Choroid plexus epithelial cell (primary cell): ENCODE measurements around the gene MEF2A.

Experiments used
- DNase-seq: peaks from one replicate; pipeline ENCODE4 v3.0.0-alpha.2; 2010; ENCODE audit warnings: low read depth
- H3K4me3 ChIP-seq: 2 replicates; pipeline ENCODE4 v1.5.1; 2011; ENCODE audit warnings: low read depth, mild to moderate bottlenecking, control low read depth, low read length, moderate library complexity
- TF ChIP-seq, protein P1 (sequence below): conservative IDR thresholded peaks from 2 replicates; pipeline ENCODE4 v1.5.1; 2011; ENCODE audit warnings: low read depth, mild to moderate bottlenecking, control low read depth, inconsistent platforms, low read length, moderate library complexity

Gene MEF2A

DNA sequence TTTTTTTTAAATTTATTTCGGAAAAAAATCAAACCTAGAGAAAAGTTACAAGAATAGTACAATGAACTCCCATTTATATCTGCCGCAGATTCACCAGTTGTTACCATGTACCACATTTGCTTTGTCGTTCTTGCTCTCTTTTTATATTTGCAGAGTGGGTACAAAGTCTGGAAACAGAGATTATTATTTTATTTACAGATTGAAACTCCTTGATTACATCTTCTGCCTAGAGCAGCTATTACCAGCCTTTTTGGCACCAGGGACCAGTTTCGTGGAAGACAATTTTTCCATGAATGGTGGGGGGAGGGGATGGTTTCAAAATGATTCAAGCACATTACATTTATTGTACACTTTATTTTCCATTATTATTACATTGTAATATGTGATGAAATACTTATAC is 8.3 kb downstream of the MEF2A start:
- H3K4me3 ChIP-seq, result no peak overlapping the region
- DNase-seq, result no peak
- TF ChIP-seq, protein P1, sequence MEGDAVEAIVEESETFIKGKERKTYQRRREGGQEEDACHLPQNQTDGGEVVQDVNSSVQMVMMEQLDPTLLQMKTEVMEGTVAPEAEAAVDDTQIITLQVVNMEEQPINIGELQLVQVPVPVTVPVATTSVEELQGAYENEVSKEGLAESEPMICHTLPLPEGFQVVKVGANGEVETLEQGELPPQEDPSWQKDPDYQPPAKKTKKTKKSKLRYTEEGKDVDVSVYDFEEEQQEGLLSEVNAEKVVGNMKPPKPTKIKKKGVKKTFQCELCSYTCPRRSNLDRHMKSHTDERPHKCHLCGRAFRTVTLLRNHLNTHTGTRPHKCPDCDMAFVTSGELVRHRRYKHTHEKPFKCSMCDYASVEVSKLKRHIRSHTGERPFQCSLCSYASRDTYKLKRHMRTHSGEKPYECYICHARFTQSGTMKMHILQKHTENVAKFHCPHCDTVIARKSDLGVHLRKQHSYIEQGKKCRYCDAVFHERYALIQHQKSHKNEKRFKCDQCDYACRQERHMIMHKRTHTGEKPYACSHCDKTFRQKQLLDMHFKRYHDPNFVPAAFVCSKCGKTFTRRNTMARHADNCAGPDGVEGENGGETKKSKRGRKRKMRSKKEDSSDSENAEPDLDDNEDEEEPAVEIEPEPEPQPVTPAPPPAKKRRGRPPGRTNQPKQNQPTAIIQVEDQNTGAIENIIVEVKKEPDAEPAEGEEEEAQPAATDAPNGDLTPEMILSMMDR, result no peak

DNA sequence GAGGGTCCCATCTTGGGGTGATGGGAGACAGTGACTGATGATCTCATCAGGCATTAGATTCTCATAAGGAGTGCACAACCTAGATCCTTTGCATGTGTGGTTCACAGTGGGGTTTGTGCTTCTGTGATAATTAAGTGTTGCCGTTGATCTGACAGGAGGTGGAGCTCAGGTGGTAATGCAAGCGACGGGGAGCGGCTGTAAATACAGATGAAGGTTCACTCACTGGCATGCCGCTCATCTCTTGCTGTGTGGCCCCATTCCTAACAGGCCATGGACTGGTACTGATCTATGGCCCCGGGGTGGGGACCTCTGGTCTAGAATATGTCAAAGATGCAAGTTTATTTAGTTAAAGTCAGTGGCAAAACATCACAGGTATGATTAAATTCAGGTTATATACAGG is 8.7 kb downstream of the MEF2A start:
- DNase-seq, result no peak
- TF ChIP-seq, protein P1, result no peak
- no peak overlapping the region for H3K4me3 ChIP-seq

DNA sequence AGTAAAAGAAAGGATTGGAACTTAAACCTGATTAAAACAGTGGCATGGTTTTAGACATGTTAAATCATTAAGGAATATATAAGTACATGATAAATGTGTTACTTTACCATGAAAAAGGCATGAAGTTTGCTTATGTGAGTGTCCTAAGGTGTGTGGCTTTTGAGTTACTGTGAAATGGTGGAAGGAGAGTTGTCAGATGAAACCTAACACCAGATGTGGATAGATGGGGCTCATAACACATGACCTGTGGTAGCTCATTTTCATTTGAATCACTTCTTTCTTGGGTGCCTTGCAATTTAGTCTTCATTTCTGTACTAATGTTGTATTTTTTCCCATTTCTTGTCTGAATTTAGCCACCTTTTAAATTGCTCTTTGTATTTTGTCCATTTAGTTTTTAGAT is 13.0 kb downstream of the MEF2A start:
- peak; percentile 44 for DNase-seq
- no peak overlapping the region for H3K4me3 ChIP-seq
- TF ChIP-seq, protein P1, result no peak

DNA sequence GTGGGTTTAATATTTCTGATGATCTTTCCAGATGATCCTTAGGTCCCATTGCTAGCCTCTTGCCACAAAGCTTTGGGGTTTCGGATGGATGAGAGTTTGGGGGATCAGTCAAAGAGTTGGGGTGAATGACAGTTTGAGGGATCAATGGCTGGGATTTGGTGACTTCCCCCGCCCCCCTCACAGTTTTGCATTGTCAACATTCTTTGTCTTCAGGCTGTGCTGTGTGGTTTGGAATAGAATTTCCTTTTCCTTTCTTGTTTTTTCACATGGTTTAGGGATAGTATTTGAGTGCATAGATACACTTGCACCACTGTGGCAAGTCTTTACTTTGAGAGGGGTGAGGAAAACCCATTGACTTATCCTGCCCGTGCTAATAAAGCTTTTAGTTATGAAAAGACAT is 14.3 kb downstream of the MEF2A start:
- peak; percentile 21 for DNase-seq
- TF ChIP-seq, protein P1, result no peak
- no peak overlapping the region for H3K4me3 ChIP-seq

DNA sequence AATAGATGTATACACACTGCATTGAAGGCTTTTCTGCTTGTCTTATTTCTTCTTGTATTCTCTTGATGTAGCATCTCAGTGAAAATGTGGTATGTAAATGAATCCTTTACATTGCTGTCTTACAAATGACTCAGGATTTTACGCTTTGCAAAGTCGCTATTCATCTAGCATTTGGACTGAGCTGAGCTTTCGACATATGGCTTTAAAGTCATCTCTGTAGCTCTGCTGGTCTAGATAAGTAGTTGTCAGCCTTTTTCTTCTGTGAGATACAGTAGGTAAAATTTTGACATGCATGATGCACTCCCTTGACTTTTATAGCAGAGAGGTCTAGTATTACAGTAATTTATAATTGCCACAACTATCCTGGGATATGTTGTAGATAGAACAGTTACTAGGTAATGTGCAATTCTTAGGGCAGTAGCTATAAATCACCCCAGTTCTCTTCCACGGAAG is 16.8 kb downstream of the MEF2A start:
- DNase-seq, result no peak
- no peak overlapping the region for H3K4me3 ChIP-seq
- TF ChIP-seq, protein P1, result no peak

DNA sequence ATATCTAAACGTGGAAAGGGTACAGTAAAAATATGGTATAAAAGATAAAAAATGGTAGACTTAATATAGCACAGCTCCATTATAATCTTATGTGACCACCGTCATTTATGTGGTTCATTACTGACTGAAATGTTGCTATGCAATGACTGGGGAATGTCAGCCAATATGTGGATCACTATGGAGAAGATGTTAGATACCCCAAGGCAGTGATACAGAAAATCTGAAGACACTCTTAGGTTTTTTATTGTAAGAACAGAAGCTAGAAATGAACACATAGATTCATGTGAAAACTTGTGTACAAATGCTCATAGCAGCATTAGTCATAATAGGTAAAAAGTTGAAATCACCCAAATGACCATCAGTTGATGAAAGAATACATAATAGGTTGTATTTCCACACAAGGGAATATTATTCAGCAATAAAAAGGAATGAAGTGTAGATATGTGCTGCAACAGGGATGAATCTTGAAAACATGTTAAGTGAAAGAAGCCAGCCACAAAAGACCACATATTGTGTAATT is 18.4 kb downstream of the MEF2A start:
- TF ChIP-seq, protein P1, result no peak
- H3K4me3 ChIP-seq, result no peak overlapping the region
- DNase-seq, result no peak

DNA sequence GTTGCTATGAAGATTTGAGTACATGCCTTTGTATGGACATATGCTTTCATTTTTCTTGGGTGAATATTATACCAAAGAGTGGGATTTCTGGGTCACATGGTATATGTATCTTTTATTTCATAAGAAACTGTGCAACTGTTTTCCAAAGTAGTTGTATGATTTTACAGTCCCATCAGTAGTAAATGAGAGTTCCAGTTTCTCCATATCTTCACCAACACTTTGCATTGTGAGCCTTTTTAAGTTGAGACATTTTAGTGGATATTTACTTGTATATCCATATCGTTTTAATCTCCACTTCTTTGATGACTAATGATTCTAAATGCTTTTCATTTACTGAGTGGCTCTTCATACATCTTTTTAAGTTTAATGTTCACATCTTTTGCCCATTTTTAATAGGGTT is 20.3 kb downstream of the MEF2A start:
- DNase-seq, result no peak
- H3K4me3 ChIP-seq, result no peak overlapping the region
- TF ChIP-seq, protein P1, result no peak
